Muscle of back (tissue), 11 donors: ENCODE results near the gene HSF5. TPM values are rescaled to one million over a fixed set of nuclear protein-coding genes. Genes with fewer than 3 reads are reported as not detected.
"Not testable (repeated sequence)": the region's sequence is repeated elsewhere in the genome, so short reads cannot be mapped to it uniquely, and the experiment has no call there.

Experiments
- DNase-seq, 3 donors: peaks; one replicate each; pipeline versions ENCODE4 v3.0.0 to v3.0.0-alpha.2; 2013
- polyA plus RNA-seq, 10 donors: library from polyadenylated mRNA; unstranded; fragments of 120-200 nt; gene quantifications; one replicate each; pipeline ENCODE4 v1.2.1, GENCODE V29; 2013; ENCODE audit not compliant: insufficient read length in 10 of 10

HSF5 gene
- polyA plus RNA-seq, 10 donors: 0.05 to 0.25 (median 0.14) TPM

DNA sequence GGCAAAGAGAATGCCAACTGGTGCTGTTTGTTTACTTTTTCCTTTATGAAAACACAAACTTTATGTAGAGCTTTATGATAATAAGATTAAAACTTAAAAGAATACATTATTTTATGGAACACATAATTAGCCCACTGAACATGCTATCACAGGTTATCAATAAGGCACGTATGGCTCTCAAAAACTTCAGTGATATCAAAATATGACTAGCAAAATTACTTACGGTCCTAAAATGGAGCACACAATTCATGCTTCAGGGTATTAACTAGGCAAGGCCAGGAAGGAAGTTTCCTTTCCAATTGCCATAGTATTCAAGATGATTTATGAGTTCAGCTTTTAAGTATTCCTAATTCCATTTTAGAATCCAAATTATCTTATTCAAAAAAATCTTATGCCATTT, 74.5 kb downstream of the HSF5 start:
- DNase-seq: no peak

GRCh38 chr17:58412961-58413586, 75.1 kb downstream of the HSF5 start:
- DNase-seq: no peak

DNA sequence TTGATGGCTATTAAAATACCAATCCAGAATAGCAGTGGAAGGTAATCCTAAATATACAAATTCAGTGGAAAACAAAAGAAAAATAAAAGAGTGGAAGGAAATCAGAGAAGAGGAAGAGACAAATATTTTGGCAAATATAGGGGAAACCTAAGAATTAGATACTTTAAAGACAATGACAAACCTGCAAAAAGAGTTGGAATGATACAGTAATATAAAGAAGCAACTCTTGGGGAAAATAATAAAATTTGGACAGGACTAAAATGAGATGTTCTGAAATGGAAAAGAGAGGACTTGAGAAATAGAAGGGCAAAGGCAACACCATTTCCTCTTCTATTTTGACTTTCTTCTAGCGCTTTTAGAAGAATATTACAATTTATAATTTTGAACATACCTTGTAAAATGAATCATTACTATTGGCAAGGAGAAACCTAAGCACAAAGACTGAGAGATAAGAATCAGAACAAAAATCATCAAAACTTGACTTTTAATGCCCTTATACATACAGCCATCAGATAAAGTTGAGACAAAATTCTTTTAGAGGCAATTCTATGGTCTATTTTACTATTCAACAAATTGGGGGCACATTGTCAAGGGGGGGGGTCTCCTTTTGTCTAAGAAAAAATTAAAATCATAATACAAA, 76.0 kb downstream of the HSF5 start:
- no peak for DNase-seq

DNA sequence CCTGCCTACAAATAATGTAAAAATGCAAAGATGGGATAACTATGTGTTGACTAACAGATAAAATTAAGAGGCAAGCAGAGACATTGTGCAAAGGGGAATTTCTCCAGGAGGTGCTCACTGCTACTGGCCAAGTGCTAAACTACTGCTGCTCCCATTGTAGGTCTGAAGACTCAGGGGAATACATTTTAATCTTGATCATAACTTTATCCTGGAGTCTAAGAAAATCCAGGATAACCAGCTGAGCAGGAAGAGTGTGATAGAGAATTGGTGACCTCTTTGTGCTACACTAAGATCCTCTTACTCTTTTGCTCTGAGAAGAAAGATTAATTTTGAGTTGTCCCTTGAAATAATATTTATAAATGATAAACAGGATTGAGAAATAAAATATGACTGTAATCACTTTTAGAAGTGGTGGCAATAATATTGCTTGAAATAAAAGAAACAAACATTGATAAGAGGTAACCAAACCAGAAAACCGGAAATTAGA, 76.8 kb downstream of the HSF5 start:
- DNase-seq: no peak

DNA sequence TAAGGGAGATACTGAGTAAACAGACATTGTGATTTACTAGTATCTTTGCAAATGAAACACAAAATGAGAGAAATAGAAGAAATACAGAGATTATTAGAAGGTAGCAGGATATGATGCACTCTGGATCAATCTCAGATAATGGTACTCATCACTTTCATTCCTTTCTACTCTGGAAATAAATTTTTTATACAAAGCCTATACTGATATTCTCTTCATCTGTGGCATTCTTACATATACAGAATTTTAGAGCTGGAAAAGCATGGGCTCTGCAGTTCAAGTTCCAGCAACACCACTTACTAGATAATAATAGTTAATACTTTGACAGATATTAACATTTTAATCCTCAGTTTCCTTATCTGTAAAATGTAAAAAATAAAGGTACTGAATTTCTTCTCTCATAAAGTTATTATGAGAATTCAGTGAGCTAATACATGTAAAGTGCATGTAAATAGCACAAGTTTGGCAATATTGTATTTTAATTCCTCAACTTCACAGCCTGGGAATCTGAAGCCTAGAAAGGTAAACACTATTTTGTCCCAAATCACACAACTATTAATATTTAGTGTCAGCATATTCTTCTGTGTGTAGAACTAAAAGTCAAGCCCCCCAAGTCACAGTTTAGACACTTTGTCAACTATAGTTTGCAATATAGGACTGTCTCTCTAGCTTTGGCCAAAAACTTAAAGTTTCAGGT, 77.3 kb downstream of the HSF5 start:
- no peak for DNase-seq

DNA sequence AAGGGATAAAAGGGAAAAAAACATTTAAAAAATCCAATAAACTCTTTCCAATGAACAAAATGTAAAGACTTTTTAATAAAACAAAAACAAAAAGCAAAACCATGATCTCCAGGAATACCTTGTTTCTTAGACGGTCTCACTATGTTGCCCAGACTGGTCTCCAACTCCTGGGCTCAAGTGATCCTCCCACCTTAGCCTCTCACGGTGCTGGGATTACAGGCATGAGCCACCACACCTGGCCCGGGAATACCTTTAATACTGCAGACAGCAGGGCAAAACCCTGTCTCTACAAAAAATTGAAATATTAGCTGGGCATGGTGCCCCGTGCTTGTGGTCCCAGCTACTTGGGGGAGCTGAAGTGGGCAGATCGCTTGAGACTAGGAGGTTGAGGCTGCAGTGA, 78.8 kb downstream of the HSF5 start:
- no peak for DNase-seq

DNA sequence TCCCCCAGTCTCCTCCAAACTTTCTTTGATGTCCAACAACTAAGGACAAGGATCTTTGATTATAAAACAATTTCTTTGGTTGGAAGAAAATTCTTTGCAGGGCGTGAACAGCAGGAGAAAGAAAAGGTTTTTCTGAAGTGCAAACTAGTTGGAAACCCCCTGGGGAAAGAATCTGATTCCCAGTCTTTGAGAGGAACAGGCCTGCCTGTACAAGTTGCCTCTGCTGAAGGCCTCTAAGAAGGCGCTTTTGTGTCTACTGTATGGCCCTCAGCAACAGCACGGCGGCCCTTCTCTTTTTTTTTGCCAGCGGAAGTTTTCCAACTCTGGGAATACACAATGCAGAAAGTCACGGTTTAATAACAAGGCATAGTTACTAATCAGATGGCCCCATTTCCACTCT, 84.9 kb downstream of the HSF5 start:
- no peak for DNase-seq

DNA sequence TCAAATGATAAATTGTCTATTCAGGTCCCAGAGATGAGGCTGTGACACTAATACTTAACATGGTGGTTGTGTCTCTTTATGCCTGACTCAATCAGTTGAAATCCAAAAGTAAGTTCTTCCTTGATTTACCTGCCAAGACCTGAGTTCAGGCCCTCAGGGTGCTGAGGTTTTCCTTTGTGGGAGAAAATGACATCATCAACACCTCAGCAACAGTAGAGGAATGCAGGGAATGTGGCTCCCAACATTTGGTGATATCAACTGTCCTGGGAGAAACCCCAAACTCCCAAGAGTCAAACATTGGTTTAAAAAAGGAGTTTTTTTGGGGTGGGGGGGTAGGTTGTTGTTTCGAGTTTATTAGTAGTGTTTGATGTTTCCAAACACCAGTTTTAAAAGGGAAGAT, 85.5 kb downstream of the HSF5 start:
- peak in 1 of 3 donors; percentile 30 for DNase-seq

DNA sequence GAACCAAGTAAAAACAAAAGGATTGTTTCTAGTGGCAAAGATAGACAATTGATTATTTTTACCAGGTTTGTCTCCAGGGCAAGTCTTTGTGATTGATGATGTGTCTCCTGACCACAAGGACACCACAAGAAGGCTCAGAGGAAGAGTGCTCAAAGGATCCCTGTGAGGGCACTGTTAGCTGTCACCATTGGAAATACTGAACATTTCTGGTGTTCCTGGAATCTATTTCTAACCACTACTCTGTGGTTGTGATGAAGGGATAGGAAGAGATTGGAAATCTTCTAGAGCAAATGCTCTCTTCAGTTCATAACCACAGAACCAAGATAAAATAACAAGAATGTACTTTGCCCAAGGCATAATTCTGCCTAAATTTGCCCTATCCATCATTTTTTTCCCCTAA, 86.2 kb downstream of the HSF5 start:
- peak in 1 of 3 donors; percentile 23 for DNase-seq

- no peak for DNase-seq
These were observed 86.9 kb downstream of the HSF5 start for GRCh38 chr17:58401287-58401686.

DNA sequence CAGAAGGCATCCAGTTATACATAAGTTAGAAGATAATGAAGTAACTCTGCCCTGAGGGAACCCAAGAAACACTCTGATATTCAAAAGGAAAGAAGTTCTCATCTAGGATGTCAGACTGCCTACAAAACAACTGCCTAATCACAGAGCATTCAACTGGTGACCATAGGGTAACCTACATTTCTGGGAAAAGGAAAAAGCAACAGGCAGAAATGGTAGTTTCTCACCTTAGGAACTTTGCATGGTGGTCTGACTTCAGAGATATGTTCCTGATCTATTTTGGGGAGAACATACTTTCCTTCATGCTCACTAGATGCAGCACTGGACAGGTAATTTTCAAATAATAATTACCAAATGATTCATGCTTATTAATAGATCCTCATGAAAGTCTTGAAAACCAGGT, 87.4 kb downstream of the HSF5 start:
- DNase-seq: no peak

- DNase-seq: no peak
These were observed 88.2 kb downstream of the HSF5 start for GRCh38 chr17:58399974-58400373.

DNA sequence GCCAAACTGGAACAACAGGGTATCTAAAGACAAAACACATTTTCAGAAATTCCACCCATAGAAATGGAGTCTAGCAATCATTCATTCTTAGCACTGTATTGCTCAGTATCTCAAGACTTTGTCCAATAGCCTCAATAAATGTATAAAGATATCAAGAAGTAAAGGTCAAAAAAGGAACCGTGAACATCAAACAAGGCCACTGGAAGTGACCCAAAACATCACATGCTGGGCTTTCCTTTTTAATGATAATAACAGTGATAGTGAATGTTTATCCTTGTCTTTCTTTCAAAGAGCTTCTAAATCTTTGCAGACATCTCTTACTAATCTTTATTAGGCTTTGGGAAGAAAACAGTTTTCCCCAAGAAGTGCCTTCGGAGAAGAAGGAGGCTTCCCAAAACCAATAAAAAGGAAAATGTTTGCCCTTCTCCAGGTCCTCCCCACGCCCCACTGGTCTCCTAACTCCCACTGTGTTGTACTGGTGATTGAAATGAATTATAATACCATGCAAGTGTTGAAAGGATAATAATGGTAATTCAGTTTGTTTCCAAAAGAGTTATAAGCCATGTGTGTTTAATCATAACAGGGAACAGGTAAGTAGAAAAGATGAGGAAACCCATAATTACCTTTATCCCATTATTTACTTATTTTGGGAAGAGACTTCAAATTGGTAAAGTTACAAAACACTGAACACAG, 89.5 kb downstream of the HSF5 start:
- DNase-seq: no peak

- DNase-seq: not testable (repeated sequence)
These were observed 90.8 kb downstream of the HSF5 start for GRCh38 chr17:58397421-58397820.

DNA sequence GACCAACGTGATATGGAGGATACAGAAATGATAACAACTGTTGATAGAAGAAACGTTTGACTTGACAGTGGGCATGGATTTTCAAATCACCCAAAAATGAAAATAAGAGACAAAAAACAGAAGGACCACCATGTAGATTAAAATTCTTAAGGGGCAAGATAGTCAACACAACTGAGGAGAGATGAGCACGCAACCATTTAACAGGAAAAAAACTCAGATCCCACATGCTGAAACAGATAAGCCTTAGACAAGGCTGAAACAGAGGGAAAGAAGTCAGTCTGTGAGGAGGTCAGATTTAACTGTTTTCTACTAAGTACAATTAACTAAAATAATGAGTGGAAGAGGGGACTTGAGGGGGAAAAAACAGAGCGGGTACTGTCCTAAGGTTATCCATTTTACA, 92.0 kb downstream of the HSF5 start:
- no peak for DNase-seq

GRCh38 chr17:58394534-58395223, 93.5 kb downstream of the HSF5 start:
- DNase-seq: no peak

GRCh38 chr17:58391302-58391984, 96.8 kb downstream of the HSF5 start:
- no peak for DNase-seq

DNA sequence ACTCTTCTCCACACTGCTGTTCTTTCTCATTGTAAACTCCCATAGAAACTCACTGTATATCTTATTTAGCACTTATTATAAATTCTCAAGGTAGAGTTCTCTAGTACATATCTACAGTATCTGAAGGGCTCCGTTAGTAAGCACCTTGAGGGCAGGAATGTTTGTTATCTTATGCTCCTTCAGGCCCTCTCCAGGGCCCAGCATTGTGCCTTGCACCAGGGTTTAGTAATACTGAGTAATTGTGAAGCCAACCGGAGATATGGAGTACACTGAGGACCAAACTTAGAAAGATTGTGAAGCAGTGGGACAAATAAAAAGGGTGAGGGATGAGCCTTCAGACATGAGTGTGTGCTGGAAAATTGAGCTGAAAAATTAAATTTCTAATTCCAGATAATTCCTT, 97.3 kb downstream of the HSF5 start:
- no peak for DNase-seq

DNA sequence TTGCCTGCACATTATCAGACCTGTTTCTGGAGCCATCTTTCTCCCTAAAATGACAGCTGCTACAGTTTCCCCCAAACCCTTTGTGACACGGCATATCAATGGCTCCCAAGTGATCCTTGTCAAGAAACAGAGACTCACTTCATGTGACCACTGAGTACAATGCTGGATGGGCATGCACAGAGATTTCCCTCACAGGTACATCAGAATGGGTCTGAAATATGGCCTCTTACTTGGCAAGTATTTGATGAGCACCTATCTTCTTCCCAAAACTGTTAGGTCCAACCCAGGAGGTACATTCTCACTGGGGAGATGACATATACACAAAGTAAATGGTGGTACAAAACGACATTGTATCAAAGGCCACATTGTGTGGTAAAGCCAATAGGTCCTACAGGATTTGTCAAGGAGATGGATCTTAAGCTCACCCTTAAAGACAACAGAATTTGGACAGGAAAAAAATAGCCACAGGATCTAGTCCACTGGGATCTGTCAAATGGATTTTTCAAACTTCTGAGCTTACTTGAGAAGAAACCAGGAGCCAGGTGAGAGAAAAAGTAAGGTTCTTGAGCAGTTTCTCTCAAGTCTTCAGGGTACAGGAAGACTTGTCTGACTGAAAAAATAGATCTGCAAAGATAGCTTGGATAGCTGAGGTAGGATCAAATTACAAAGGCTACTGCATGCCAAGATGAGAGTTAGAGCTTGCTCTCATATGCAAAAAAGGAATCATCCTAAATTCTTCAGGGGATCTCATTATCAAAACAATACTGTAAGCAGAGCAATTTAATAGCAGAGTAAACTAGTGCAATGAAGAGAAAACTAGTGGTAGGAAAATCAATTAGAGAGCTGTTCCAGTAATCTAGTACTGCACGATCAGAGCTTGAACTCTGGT, 99.7 kb downstream of the HSF5 start:
- no peak for DNase-seq

- no peak for DNase-seq
These were observed 100.4 kb downstream of the HSF5 start for GRCh38 chr17:58387834-58388233.
